MM.1S (cell line): Measurements from ENCODE around the gene DKC1.

Source experiments
- EZH2phosphoT487 ChIP-seq: fragments of 300-600 bp; sonication (generic); IDR thresholded peaks from 2 replicates; pipeline ENCODE4 v1.6.1; 2018; ENCODE audit warnings: antibody characterized with exemption, low read length
- TF ChIP-seq, protein P1 (sequence below): fragments of 300-600 bp; sonication (generic); IDR thresholded peaks from 2 replicates; pipeline ENCODE4 v1.5.1; 2016; ENCODE audit warnings: antibody characterized with exemption, low read length, mixed read lengths

DNA sequence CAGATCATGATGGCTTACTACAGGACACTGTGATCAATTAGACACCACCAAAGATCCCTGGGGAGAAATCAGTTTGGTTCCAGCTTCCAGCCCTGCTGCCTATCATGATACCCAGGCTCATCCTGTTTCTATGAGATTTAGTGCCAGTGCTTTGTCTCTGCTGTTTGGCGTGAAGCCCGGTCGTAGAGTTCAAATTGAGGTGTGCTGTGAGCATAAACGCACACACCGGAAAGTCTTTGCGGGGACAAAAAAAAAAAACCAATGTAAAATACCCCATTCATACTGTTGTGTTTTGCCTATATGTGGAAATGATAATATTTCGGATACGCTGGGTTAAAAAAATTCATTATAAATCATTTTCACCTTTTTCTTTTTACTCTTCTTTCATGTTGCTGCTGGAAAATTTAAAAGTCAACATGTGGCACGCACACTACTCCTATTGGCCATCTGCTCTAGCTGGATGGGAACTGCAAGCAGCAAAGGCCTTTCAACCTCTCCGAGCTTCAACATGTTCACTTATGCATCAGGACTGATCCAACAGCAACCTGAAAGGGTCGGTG is 607 bp upstream of the DKC1 start:
- TF ChIP-seq, protein P1, sequence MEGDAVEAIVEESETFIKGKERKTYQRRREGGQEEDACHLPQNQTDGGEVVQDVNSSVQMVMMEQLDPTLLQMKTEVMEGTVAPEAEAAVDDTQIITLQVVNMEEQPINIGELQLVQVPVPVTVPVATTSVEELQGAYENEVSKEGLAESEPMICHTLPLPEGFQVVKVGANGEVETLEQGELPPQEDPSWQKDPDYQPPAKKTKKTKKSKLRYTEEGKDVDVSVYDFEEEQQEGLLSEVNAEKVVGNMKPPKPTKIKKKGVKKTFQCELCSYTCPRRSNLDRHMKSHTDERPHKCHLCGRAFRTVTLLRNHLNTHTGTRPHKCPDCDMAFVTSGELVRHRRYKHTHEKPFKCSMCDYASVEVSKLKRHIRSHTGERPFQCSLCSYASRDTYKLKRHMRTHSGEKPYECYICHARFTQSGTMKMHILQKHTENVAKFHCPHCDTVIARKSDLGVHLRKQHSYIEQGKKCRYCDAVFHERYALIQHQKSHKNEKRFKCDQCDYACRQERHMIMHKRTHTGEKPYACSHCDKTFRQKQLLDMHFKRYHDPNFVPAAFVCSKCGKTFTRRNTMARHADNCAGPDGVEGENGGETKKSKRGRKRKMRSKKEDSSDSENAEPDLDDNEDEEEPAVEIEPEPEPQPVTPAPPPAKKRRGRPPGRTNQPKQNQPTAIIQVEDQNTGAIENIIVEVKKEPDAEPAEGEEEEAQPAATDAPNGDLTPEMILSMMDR: no peak
- no peak for TF ChIP-seq EZH2phosphoT487
